Brain microvascular endothelial cell (primary cell): Measurements from ENCODE around the gene MDM1.

Experiments
- DNase-seq: peaks from one replicate; pipeline ENCODE4 v3.0.0-alpha.2; 2020
- H3K27ac ChIP-seq: fragments of 250-450 bp; sonication (Bioruptor Pico); 2 replicates; pipeline ENCODE4 v1.5.1; 2020; ENCODE audit warnings: mild to moderate bottlenecking, moderate library complexity
- H3K27me3 ChIP-seq: fragments of 250-450 bp; sonication (Bioruptor Pico); replicated peaks from 2 replicates; pipeline ENCODE4 v1.5.1; 2020; ENCODE audit warnings: mild to moderate bottlenecking
- H3K36me3 ChIP-seq: fragments of 250-450 bp; sonication (Bioruptor Pico); replicated peaks from 2 replicates; pipeline ENCODE4 v1.5.1; 2020; ENCODE audit warnings: mild to moderate bottlenecking
- H3K4me3 ChIP-seq: 2 replicates; pipeline ENCODE4 v1.5.1; 2011; ENCODE audit warnings: low read depth, mild to moderate bottlenecking, control low read depth, low read length, moderate library complexity
- in situ Hi-C: cut with HindIII; loops from 2 replicates; pipeline ENCODE4 v1.10.0; 2017; ENCODE audit warnings: low sequenced_read_pairs, low pct_ligation_motif_present
- TF ChIP-seq, protein P1 (sequence below): IDR thresholded peaks from 2 replicates; pipeline ENCODE4 v1.5.1; 2011; ENCODE audit warnings: low read depth, mild to moderate bottlenecking, moderate library complexity, low read length, control low read depth, inconsistent platforms; ENCODE audit errors: missing control alignments

MDM1 gene

DNA sequence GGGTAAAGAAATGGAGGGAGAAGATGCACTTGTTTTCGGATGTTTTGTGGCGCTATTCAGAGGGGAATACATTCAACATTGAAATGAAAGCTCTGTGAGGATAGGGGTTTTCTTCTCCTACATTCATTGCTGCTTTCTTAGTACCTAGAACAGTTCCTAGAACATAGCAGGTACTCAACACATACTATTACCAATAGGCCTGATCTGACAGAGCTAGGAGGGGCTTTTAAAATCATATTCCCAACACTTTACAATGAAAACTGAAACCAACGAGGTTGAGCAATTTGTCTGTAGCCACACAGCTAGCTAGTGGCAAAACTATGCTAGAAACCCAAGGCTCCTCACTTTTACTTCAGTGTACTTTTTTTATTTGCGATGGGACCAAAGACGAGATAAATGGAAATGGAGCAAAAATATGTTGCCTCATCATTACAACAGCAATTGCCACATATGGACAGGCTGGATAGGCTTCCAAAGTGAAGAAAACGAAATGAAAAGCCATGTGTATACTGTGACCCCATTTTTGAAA, 55.7 kb downstream of the MDM1 start:
- H3K4me3 ChIP-seq: no peak overlapping the region
- no peak overlapping the region for H3K27ac ChIP-seq
- no peak for DNase-seq
- TF ChIP-seq, protein P1, sequence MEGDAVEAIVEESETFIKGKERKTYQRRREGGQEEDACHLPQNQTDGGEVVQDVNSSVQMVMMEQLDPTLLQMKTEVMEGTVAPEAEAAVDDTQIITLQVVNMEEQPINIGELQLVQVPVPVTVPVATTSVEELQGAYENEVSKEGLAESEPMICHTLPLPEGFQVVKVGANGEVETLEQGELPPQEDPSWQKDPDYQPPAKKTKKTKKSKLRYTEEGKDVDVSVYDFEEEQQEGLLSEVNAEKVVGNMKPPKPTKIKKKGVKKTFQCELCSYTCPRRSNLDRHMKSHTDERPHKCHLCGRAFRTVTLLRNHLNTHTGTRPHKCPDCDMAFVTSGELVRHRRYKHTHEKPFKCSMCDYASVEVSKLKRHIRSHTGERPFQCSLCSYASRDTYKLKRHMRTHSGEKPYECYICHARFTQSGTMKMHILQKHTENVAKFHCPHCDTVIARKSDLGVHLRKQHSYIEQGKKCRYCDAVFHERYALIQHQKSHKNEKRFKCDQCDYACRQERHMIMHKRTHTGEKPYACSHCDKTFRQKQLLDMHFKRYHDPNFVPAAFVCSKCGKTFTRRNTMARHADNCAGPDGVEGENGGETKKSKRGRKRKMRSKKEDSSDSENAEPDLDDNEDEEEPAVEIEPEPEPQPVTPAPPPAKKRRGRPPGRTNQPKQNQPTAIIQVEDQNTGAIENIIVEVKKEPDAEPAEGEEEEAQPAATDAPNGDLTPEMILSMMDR: no peak
- no peaks in the 10 kb centered on the region for H3K36me3 ChIP-seq
- no peaks in the 10 kb centered on the region for H3K27me3 ChIP-seq
- in situ Hi-C loops: no loop called here

DNA sequence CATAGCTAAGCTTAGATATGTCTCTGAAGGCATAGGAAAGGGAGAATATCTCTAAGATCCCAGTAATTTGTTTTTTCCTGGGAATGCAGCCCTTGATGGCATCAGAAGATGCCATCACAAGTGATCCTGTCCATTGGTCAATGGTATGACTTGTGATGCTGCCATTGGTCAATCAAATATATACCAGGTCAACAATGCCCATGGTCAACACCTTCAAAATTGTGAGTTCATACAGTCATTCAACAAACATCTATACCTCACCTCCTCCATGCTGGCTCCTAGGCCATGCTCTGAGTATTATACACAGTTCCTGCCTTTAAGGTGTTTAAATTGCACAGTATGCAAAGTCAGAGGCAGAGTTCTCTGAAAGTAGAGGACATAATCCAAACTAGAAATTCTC, 59.4 kb downstream of the MDM1 start:
- no peak for DNase-seq
- in situ Hi-C loops: no loop called here
- TF ChIP-seq, protein P1: no peak
- no peak overlapping the region for H3K27ac ChIP-seq
- no peaks in the 10 kb centered on the region for H3K27me3 ChIP-seq
- no peaks in the 10 kb centered on the region for H3K36me3 ChIP-seq
- H3K4me3 ChIP-seq: no peak overlapping the region

DNA sequence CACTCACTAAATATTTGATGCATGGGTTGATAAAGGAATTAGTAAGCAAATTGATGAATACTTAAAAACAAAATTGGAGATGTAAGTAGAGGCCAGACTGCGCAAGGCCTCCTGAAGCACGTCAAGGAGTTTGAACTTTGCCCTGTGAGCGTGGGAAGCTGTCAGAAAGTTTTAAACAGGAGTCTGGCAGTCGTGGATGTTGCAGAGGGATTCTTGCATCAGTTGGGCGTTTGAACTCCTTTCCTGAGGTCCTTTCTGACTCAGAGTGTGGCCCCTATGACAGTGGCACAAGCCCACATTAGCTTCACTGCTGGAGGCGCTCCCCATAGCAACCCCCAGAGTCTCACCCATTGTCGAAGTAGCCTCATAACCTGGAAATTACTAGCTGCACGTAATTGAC, 60.8 kb downstream of the MDM1 start:
- in situ Hi-C loops: no loop called here
- TF ChIP-seq, protein P1: no peak
- peak; percentile 79 for DNase-seq

DNA sequence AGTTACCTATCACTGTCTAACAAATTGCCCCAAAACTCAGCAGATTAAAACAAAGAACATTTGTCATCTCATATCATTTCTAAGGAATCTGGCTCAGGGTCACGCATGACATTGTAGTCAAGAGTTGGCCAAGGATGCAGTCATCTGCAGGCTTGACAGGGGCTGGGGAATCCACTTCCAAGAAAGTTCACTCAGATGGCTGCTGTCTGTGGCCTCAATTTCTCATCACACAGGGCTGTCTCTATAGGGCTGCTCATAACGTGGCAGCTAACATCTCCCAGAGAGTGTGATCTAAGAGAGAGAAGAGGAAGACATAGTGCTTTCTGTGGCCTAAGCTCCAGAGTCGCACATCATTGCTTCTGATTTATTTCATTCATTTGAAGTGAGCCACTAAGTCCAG, 61.8 kb downstream of the MDM1 start:
- no peaks in the 10 kb centered on the region for H3K36me3 ChIP-seq
- H3K27me3 ChIP-seq: no peaks in the 10 kb centered on the region
- TF ChIP-seq, protein P1: no peak
- in situ Hi-C loops: no loop called here
- no peak overlapping the region for H3K4me3 ChIP-seq
- no peak overlapping the region for H3K27ac ChIP-seq
- no peak for DNase-seq

More for the DNA sequence above, 60.8 kb downstream of the MDM1 start:
- peak overlapping the region; percentile 20 for H3K27ac ChIP-seq
- H3K36me3 ChIP-seq: no peaks in the 10 kb centered on the region
- H3K27me3 ChIP-seq: no peaks in the 10 kb centered on the region
- no peak overlapping the region for H3K4me3 ChIP-seq

DNA sequence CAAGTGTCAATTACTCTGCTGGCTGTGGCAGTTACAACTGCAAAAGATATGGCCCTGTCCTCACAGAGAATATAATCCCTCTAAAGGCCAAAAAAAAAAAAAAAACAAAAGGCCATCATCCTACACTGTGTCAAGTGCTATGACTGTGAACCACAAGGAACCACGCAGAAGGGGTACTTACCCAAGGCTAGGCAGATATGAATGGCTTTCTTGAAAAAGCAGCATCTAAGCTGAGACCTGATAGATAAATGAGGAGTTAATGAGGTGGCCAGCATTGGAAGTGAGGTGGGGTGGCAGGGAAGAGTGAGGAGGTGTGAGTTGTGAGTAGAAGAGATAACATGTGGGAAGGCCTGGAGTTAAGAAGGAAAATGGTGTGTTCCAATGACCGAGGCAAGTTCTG, 62.4 kb downstream of the MDM1 start:
- TF ChIP-seq, protein P1: no peak
- no peak for DNase-seq
- Histone ChIP-seq H3K27ac (no peak overlapping the region), H3K4me3 (no peak overlapping the region), H3K36me3 (no peaks in the 10 kb centered on the region), H3K27me3 (no peaks in the 10 kb centered on the region)
- in situ Hi-C loops: no loop called here

DNA sequence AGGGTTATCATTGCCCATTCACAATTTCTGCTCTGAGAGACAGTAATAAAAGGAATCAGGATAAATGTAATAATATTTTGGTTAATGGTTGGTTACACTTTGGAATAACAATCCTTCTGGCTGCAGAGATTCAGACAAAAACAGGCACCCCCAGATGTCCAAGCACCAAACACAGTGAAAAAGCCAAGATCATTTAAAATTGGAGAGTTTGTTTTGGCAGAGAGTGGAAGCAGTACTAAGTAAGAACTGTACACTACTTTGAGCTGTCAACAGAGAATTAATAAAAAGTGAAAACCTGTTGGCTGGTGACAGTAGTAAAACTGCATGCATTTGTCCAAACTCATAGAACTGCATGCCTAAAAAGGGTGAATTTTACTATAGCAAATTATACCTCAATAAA, 63.2 kb downstream of the MDM1 start:
- Histone ChIP-seq H3K36me3 (no peaks in the 10 kb centered on the region), H3K4me3 (no peak overlapping the region), H3K27me3 (no peaks in the 10 kb centered on the region), H3K27ac (no peak overlapping the region)
- TF ChIP-seq, protein P1: no peak
- in situ Hi-C loops: no loop called here
- no peak for DNase-seq
